HEK293T (cell line): ENCODE measurements around the gene ZNG1F.
"Not testable (repeated sequence)": the region's sequence is repeated elsewhere in the genome, so short reads cannot be mapped to it uniquely, and the experiment has no call there.

ENCODE experiments used
- FOXA1 ChIP-seq: fragments of 450-650 bp; IDR thresholded peaks from 2 replicates; pipeline ENCODE4 v1.6.1; 2016; ENCODE audit warnings: mild to moderate bottlenecking
- SUZ12 ChIP-seq: fragments of 450-650 bp; IDR thresholded peaks from 2 replicates; pipeline ENCODE4 v1.6.1; 2016; ENCODE audit warnings: mild to moderate bottlenecking

- not testable (repeated sequence) for TF ChIP-seq FOXA1, SUZ12
These were observed 101.8 kb downstream of the ZNG1F start for GRCh38 chr9:41087157-41087780.
